ENCODE measurements around the gene ID2. TPM values are rescaled to one million over a fixed set of nuclear protein-coding genes. Genes with fewer than 3 reads are reported as not detected.

Gene ID2
- total RNA-seq, 1 experiment from 2014 or later, result 249 TPM

- BruUV-seq (replicated peaks), result no TSS peak
- CTCF ChIA-PET, result no interaction called here
Measured at GRCh38 chr2:8633735-8634313, 48.0 kb upstream of the ID2 start.

GRCh38 chr2:8634466-8635172 lies 47.2 kb upstream of the ID2 start:
- Histone ChIP-seq H3K4me3 (ENCODE audit: low read depth, low read length, poor library complexity, severe bottlenecking) (no peak overlapping the region), H3K36me3 (ENCODE audit: insufficient read depth, low read length, poor library complexity, severe bottlenecking) (no peaks in the 10 kb centered on the region), H3K27me3 (replicated peaks; ENCODE audit: insufficient read depth, low read depth, low read length, poor library complexity) (no peaks in the 10 kb centered on the region), H3K27ac (ENCODE audit: low read depth, low read length, poor library complexity, severe bottlenecking) (no peak overlapping the region), H3K9me3 (ENCODE audit: low read depth, low read length, poor library complexity, severe bottlenecking) (no peaks in the 10 kb centered on the region), H3K4me1 (ENCODE audit: insufficient read depth, low read length, poor library complexity, severe bottlenecking) (peaks cover 22% of the 10 kb centered on the region)
- intact Hi-C loops (cut with micrococcal nuclease; ENCODE audit: unreplicated experiment), result no loop called here
- no peak for DNase-seq (ENCODE audit: low spot score)
- TF ChIP-seq CTCF (conservative IDR thresholded peaks at IDR 0.05; ENCODE audit: low read depth, low read length) (no peak), EZH2 (IDR thresholded peaks at IDR 0.05; ENCODE audit: borderline replicate concordance, low read depth, low read length, poor library complexity, severe bottlenecking) (no peak)
- no TSS peak for BruUV-seq (replicated peaks)
- ChIA-PET POLR2A (ENCODE audit: low non-redundant PET) (interaction anchor here (0.7 kb wide), 1 partner anchor 152 kb away, joined by 3 read pairs; no protein-coding TSS in a partner anchor), CTCF (no interaction called here)

More at GRCh38 chr2:8633735-8634313, 48.0 kb upstream of the ID2 start:
- intact Hi-C loops (cut with micrococcal nuclease; ENCODE audit: unreplicated experiment), result no loop called here
- Histone ChIP-seq H3K36me3 (ENCODE audit: insufficient read depth, low read length, poor library complexity, severe bottlenecking) (no peaks in the 10 kb centered on the region), H3K4me3 (ENCODE audit: low read depth, low read length, poor library complexity, severe bottlenecking) (no peak overlapping the region), H3K4me1 (ENCODE audit: insufficient read depth, low read length, poor library complexity, severe bottlenecking) (peaks cover 22% of the 10 kb centered on the region), H3K9me3 (ENCODE audit: low read depth, low read length, poor library complexity, severe bottlenecking) (no peaks in the 10 kb centered on the region), H3K27ac (ENCODE audit: low read depth, low read length, poor library complexity, severe bottlenecking) (peak overlapping the region; percentile 41), H3K27me3 (replicated peaks; ENCODE audit: insufficient read depth, low read depth, low read length, poor library complexity) (no peaks in the 10 kb centered on the region)
- peak; percentile 75 for DNase-seq (ENCODE audit: low spot score)
- POLR2A ChIA-PET (ENCODE audit: low non-redundant PET), result interaction anchor here (0.7 kb wide), 1 partner anchor 151 kb away, joined by 3 read pairs; no protein-coding TSS in a partner anchor
- TF ChIP-seq CTCF (conservative IDR thresholded peaks at IDR 0.05; ENCODE audit: low read depth, low read length) (no peak), EZH2 (IDR thresholded peaks at IDR 0.05; ENCODE audit: borderline replicate concordance, low read depth, low read length, poor library complexity, severe bottlenecking) (no peak)

- no TSS peak for BruUV-seq (replicated peaks)
- no peak for TF ChIP-seq CTCF (conservative IDR thresholded peaks at IDR 0.05; ENCODE audit: low read depth, low read length)
- TF ChIP-seq EZH2 (IDR thresholded peaks at IDR 0.05; ENCODE audit: borderline replicate concordance, low read depth, low read length, poor library complexity, severe bottlenecking), result no peak
- H3K4me1 ChIP-seq (ENCODE audit: insufficient read depth, low read length, poor library complexity, severe bottlenecking), result peaks cover 22% of the 10 kb centered on the region
- POLR2A ChIA-PET (ENCODE audit: low non-redundant PET), result no interaction called here
- H3K36me3 ChIP-seq (ENCODE audit: insufficient read depth, low read length, poor library complexity, severe bottlenecking), result no peaks in the 10 kb centered on the region
- intact Hi-C loops (cut with micrococcal nuclease; ENCODE audit: unreplicated experiment), result no loop called here
- no peak for DNase-seq (ENCODE audit: low spot score)
- H3K27me3 ChIP-seq (replicated peaks; ENCODE audit: insufficient read depth, low read depth, low read length, poor library complexity), result no peaks in the 10 kb centered on the region
- no peak overlapping the region for H3K4me3 ChIP-seq (ENCODE audit: low read depth, low read length, poor library complexity, severe bottlenecking)
- CTCF ChIA-PET, result no interaction called here
- H3K9me3 ChIP-seq (ENCODE audit: low read depth, low read length, poor library complexity, severe bottlenecking), result no peaks in the 10 kb centered on the region
- H3K27ac ChIP-seq (ENCODE audit: low read depth, low read length, poor library complexity, severe bottlenecking), result no peak overlapping the region
Measured at GRCh38 chr2:8636041-8636491, 45.8 kb upstream of the ID2 start.
